Right cardiac atrium (tissue), 5 donors: Measurements from ENCODE around the gene CDRT4. TPM values are rescaled to one million over a fixed set of nuclear protein-coding genes. Genes with fewer than 3 reads are reported as not detected.
A peak's percentile ranks its signal among the peaks of the same experiment; 100 is the strongest.
"Not testable (repeated sequence)": the region's sequence is repeated elsewhere in the genome, so short reads cannot be mapped to it uniquely, and the experiment has no call there.

ENCODE experiments used
- ATAC-seq, 2 donors: fragments of 200-7000 bp; cut with Tn5 transposase; one replicate each; pipeline versions ENCODE4 v1.8.0 to v1.9.1; 2020; ENCODE audit warnings: moderate library complexity in 2 of 2, mild to moderate bottlenecking in 1 of 2
- DNase-seq, 3 donors: peaks; one replicate each; pipeline ENCODE4 v3.0.0-alpha.2; 2020
- H3K27ac ChIP-seq: one replicate; pipeline ENCODE4 v1.5.1; 2013; ENCODE audit warnings: mild to moderate bottlenecking, low read length, control low read depth, moderate library complexity
- H3K27me3 ChIP-seq: one replicate; pipeline ENCODE4 v1.6.1; 2013; ENCODE audit not compliant: control insufficient read depth, insufficient read depth
- H3K4me1 ChIP-seq: one replicate; pipeline ENCODE4 v1.6.1; 2013; ENCODE audit warnings: low read length; ENCODE audit not compliant: control insufficient read depth, insufficient read depth
- H3K4me3 ChIP-seq: one replicate; pipeline ENCODE4 v1.5.1; 2013; ENCODE audit warnings: low read length, control low read depth
- H3K9me3 ChIP-seq: one replicate; pipeline ENCODE4 v1.6.1; 2013; ENCODE audit warnings: low read length; ENCODE audit not compliant: control insufficient read depth
- WGBS: extraction: QIAGEN DNeasy Blood & Tissue Kit; methylation state at CpG from one replicate; pipeline ENCODE4 v1.1.7; 2013; 5-methylcytosine and 5-hydroxymethylcytosine counted together
- intact Hi-C, 4 donors: fragments of 100-400 bp; cut with DNase I; formaldehyde crosslinking; loops; one replicate each; pipeline versions ENCODE4 v1.11.0 to v1.14.0; 2022 to 2023
- polyA plus RNA-seq: library from polyadenylated mRNA; stranded (reverse); fragments of 200-250 nt; gene quantifications from one replicate; pipeline ENCODE4 v1.2.3, GENCODE V29; 2013
- total RNA-seq, 4 donors: library from RNA; stranded (reverse); fragmentation: NEBNext Ultra II Directional; extraction: Animal tissue kit (Norgen Biotek cat#: 25700); gene quantifications; one replicate each; pipeline ENCODE4 v1.2.1, GENCODE V29; 2021
- donor health status: healthy with polysubstance abuse.
- donor health status: DM: no; HTN: yes; CAD: no.
- donor health status: DM: no; HTN: no; CAD: no.
- donor health status: DM: no; HTN: yes; CAD: no; lungs with severe emphysema.
- donor health status: DM: yes; HTN: yes; CAD: no.

CDRT4 gene
- total and polyA plus RNA-seq, 5 donors: 1.4 to 3.6 (median 2.6) TPM

DNA sequence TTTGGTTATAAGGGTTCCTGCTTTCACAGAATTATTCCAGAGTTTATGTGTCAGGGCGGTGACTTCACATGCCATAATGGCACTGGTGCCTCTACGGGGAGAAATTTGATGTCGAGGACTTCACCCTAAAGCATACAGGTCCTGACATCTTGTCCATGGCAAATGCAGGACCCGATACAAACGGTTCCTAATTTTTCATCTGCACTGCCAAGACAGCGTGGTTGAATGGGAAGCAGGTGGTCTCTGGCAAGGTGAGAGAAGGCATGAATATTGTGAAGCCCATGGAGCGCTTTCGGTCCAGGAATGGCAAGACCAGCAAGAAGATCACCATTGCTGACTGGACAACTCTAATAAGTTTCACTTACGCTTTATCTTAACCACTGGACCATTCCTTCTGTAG lies 39.6 kb upstream of the CDRT4 start:
- Histone ChIP-seq H3K27me3 (no peaks in the 10 kb centered on the region), H3K27ac (no peak overlapping the region), H3K4me3 (no peak overlapping the region), H3K4me1 (peaks cover 4% of the 10 kb centered on the region), H3K9me3 (no peaks in the 10 kb centered on the region)
- ATAC-seq (no peak), DNase-seq (no peak)
- WGBS: 96% methylated on average over 9 of the region's 9 CpGs
- intact Hi-C loops: loop anchor here in 1 of 4 donors (10.0 kb wide), 1 partner anchor 102 kb away; no protein-coding TSS in a partner anchor

DNA sequence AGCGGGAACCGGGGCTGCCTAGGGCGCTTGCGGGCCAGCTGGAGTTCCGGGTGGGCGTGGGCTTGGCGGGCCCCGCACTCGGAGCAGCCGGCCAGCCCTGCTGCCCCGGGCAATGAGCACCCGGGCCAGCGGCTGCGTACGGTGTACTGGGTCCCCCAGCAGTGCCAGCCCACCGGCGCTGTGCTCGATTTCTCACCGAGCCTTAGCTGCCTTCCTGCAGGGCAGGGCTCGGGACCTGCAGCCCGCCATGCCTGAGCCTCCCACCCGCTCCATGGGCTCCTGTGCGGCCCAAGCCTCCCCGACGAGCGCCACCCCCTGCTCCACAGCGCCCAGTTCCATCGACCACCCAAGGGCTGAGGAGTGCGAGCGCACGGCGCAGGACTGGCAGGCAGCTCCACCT lies 38.3 kb upstream of the CDRT4 start:
- H3K27me3 ChIP-seq, H3K4me3 ChIP-seq, H3K9me3 ChIP-seq, H3K27ac ChIP-seq, DNase-seq, ATAC-seq, H3K4me1 ChIP-seq: not testable (repeated sequence)
- 96% methylated on average over 32 of the region's 32 CpGs for WGBS
- intact Hi-C loops: loop anchor here in 1 of 4 donors (10.0 kb wide), 1 partner anchor 101 kb away; no protein-coding TSS in a partner anchor

DNA sequence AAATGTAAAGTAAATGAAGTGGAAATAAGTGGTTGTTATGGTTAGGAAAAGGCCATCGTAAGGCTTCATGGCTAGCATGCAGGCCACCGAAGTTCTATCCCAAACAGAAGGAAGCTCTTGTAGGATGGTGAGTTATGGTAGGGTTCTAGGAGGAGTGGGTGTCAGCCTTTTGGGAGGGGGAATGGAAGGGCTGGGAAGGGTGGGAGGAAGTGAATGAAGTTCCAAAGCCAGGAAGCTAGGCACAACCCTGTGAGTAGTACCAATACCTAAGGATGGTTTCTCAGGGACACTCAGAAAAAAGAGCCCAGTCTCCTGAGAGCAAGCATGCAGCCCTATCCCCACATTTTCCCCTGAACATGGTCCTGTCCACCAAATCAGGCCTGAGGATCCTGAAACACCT lies 36.3 kb upstream of the CDRT4 start:
- intact Hi-C loops: loop anchor here in 3 of 4 donors (2.0 to 10.0 kb wide), 3 partner anchors 99 to 246 kb away; no protein-coding TSS in a partner anchor
- Histone ChIP-seq H3K4me1 (peaks cover 6% of the 10 kb centered on the region), H3K4me3 (no peak overlapping the region), H3K9me3 (no peaks in the 10 kb centered on the region), H3K27me3 (no peaks in the 10 kb centered on the region), H3K27ac (no peak overlapping the region)
- no peak for ATAC-seq
- DNase-seq: no peak
- 85% methylated on average over 2 of the region's 2 CpGs for WGBS

DNA sequence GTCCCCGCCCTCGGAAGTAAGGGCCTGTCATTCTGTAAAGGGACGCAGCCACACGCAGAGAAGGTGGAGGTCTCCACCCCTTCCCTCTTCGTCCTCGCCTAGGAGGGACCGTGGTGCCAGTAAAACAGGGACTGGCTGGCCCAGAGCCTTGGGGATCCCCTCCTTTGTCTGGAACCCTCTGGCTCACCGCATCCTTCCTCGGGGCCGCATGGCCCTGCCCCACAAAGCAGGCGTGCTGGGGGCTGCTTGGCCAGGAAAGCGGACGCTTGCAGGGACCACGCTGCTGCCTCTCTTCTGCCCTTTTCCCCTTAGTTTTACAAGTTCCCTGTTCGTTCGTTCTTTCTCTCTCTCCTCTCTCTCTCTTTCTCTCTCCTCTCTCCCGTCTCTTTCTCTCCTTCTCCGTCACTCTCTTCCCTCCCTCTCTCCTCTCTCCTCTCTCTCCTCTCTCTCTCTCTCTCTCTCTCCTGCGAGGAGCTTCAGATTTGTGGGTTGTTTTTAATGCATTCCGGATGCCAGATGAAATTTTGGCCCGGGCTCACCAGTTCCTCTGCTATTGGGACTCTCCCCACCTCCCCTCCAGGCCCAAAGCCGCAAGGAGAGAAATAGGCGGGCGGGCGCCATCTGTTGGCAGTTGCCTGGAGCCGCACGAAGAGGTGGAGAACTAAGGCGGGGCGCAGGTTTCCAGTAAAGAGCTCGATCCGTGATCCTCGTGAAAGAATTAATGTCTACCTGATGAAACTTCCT lies 35.1 kb upstream of the CDRT4 start:
- Histone ChIP-seq H3K27ac (peak overlapping the region; percentile 89), H3K9me3 (no peaks in the 10 kb centered on the region), H3K4me3 (peak overlapping the region; percentile 30), H3K27me3 (no peaks in the 10 kb centered on the region), H3K4me1 (peaks cover 6% of the 10 kb centered on the region)
- DNase-seq (peak; percentile 93 to 97 (median 97)), ATAC-seq (peak; percentile 94)
- 14% methylated on average over 32 of the region's 32 CpGs for WGBS
- intact Hi-C loops: loop anchor here (1.0 to 10.0 kb wide), 4 partner anchors 98 to 245 kb away; no protein-coding TSS in a partner anchor

DNA sequence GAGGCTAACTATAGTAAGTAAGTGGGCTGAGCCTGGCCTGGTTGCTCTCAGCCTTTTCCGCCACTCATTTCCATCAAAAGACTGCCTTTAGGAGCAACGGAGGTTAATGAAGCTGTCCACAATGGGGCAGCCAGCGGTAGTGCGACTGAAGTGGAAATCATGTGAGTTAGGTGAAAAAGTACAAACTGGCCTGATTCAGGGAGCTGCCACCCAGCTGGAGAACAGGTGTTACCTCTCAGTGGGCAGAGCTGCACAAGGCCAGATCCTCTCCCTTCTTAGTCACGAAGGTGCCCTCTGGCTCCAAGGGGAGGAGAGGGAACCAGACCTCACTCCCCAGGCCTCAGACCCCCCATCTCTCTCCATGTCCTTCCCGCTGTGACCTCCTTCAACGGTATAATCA lies 34.4 kb upstream of the CDRT4 start:
- no peaks in the 10 kb centered on the region for H3K27me3 ChIP-seq
- WGBS: 76% methylated on average over 7 of the region's 7 CpGs
- peaks cover 6% of the 10 kb centered on the region for H3K4me1 ChIP-seq
- H3K27ac ChIP-seq: no peak overlapping the region
- no peak for DNase-seq
- H3K4me3 ChIP-seq: no peak overlapping the region
- intact Hi-C loops: loop anchor here (1.0 to 10.0 kb wide), 4 partner anchors 97 to 244 kb away; no protein-coding TSS in a partner anchor
- H3K9me3 ChIP-seq: no peaks in the 10 kb centered on the region
- no peak for ATAC-seq

DNA sequence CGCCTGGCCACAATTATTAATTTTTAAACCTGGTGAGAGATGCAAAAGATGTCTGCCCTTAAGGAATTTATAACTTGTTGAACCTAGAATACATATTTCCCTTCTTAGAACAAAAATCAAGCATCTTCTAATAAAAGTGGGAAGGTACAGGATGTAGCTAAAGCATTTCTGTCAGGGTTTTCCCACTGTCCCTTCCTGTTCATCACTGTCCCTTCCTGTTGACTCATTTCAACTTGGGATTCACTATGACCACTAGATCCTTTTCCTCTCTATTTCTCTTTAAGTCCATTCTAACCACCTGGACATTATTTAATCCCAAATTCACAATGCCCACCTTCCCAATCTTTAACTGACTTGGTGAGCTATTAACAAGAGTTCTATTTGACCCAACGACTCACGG lies 33.9 kb upstream of the CDRT4 start:
- 88% methylated on average over 3 of the region's 3 CpGs for WGBS

DNA sequence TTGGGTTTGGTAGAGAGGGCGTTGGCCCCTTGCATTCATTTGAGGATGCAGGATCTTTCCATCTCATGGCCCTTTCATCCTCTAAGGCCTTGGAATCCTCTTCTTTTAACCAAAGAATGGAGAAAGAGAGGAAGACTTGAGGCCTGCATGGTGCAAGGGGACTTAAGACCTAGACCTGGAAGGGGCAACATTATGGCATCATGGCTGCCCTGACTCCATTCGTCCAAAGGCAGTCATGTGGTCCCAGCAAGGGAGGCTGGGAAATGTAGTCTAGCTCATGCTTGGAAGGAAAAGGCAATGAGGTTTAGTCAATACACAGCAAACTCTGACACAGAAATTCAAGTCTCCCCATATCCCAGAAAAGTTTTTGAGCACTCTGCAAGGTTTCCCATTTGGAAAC lies 30.7 kb upstream of the CDRT4 start:
- DNase-seq (no peak), ATAC-seq (no peak)
- no peak overlapping the region for H3K4me3 ChIP-seq
- peaks cover 11% of the 10 kb centered on the region for H3K4me1 ChIP-seq
- no peak overlapping the region for H3K27ac ChIP-seq
- no peaks in the 10 kb centered on the region for H3K27me3 ChIP-seq
- 76% methylated on average over 2 of the region's 2 CpGs for WGBS
- intact Hi-C loops: loop anchor here in 2 of 4 donors (5.0 to 10.0 kb wide), 2 partner anchors 53 to 56 kb away; no protein-coding TSS in a partner anchor
- H3K9me3 ChIP-seq: no peaks in the 10 kb centered on the region

More for the DNA sequence above, 33.9 kb upstream of the CDRT4 start:
- H3K4me3 ChIP-seq: no peak overlapping the region
- H3K27me3 ChIP-seq: no peaks in the 10 kb centered on the region
- no peak for ATAC-seq
- H3K4me1 ChIP-seq: peaks cover 7% of the 10 kb centered on the region
- H3K9me3 ChIP-seq: no peaks in the 10 kb centered on the region
- no peak for DNase-seq
- H3K27ac ChIP-seq: no peak overlapping the region
- intact Hi-C loops: loop anchor here in 2 of 4 donors (5.0 to 10.0 kb wide), 2 partner anchors 96 to 244 kb away; no protein-coding TSS in a partner anchor

DNA sequence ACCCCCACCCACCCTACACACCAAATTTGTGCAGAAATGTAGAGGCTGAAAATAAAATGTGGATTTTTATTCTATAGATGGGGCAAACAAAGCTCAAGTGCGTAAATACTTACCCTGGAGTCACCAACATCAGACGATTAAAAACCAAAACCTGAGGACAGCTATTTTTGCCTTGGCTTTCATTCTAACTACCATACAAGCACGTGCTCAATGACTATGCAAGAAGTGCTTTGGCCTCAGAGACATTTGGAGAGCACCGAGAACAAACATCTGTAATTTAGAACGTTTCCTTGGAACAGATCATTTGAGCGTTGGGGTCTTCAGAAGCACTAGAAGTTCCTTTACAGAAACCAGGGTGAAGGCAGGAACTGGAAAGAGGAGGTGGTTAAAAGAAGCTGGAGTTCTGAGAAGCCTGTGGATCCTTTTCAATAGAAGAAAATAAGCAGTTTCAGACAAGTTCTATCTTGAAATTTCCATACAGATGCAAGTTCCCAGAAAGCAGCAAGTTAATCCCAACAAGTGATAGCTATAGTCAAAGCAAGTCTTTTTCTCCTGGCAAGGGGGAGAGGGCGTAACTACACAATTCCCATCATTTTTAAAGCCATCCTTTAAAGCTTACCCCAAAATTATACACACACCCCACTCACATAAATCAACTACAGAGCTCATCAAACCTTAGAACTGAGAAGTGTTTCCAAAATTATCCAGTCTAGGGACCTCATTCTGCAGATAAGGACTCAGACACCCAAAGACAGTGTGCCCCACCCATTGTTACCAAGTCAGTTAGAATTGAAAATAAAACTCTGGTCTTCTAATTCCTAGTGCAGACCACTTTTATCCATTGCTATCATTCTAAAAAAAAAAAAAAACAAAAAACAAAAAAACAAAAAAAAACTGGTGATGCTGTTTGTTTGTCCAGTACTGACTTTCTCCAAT lies 29.6 kb upstream of the CDRT4 start:
- no peak overlapping the region for H3K27ac ChIP-seq
- no peaks in the 10 kb centered on the region for H3K9me3 ChIP-seq
- ATAC-seq: no peak
- intact Hi-C loops: loop anchor here in 2 of 4 donors (5.0 to 10.0 kb wide), 2 partner anchors 52 to 55 kb away; no protein-coding TSS in a partner anchor
- DNase-seq: no peak
- 63% methylated on average over 7 of the region's 7 CpGs for WGBS
- no peak overlapping the region for H3K4me3 ChIP-seq
- no peaks in the 10 kb centered on the region for H3K27me3 ChIP-seq
- H3K4me1 ChIP-seq: peaks cover 7% of the 10 kb centered on the region

DNA sequence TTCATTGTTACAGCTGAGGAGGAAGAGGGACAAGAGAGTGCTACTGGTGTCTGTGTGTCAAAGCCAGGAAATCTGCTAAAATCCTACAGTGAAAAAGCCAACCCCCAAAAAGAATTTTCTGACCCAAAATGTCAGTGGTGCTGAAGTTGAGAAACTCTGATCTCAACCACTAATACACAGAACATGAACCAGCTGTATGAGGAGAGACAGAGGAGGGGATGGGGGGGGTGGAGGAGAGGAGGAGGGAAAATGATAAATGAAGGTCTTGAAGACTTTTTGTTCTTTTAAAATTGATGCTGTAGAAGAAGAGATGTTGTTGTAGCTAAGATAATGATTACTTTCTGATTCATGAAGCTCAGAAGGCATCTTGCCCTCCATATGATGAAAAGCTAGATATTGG lies 27.4 kb upstream of the CDRT4 start:
- no peaks in the 10 kb centered on the region for H3K27me3 ChIP-seq
- ATAC-seq (no peak), DNase-seq (no peak)
- no peaks in the 10 kb centered on the region for H3K9me3 ChIP-seq
- peaks cover 4% of the 10 kb centered on the region for H3K4me1 ChIP-seq
- no peak overlapping the region for H3K27ac ChIP-seq
- intact Hi-C loops: loop anchor here in 2 of 4 donors (5.0 to 10.0 kb wide), 2 partner anchors 50 to 53 kb away; no protein-coding TSS in a partner anchor
- no peak overlapping the region for H3K4me3 ChIP-seq

DNA sequence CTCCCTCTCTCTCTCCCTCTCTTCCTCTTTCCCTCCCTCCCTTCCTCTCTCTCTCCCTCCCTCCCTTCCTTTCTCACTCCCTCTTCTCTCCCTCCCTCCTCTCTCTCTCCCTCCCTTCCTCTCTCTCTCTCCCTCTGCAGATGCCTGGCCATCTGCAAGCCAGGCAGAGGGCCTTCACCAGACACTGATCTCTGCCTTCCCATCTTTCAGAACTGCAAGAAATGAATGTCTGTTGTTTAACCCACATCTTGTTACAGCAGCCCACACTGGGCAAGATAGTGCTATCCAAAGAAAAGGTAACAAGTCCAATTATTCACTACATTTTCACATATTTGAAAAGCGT lies 26.2 kb upstream of the CDRT4 start:
- Histone ChIP-seq H3K4me1 (peaks cover 4% of the 10 kb centered on the region), H3K27me3 (no peaks in the 10 kb centered on the region), H3K27ac (no peak overlapping the region), H3K9me3 (no peaks in the 10 kb centered on the region), H3K4me3 (no peak overlapping the region)
- WGBS: 98% methylated on average over 1 of the region's 1 CpG
- ATAC-seq: no peak
- DNase-seq: no peak
- intact Hi-C loops: loop anchor here in 1 of 4 donors (10.0 kb wide), 1 partner anchor 49 kb away; no protein-coding TSS in a partner anchor
